ENCODE data around the gene MX2. TPM values are rescaled to one million over a fixed set of nuclear protein-coding genes. Genes with fewer than 3 reads are reported as not detected.
A peak's percentile ranks its signal among the peaks of the same experiment; 100 is the strongest.

Gene MX2
- total and polyA plus RNA-seq, 7 experiments from 2014 or later, result 46.7 to 116 (median 99.8) TPM

GRCh38 chr21:41317458-41317857 is 44.4 kb upstream of the MX2 start:
- ChIA-PET CTCF (interaction anchor here (1.1 kb wide), 1 partner anchor 9 kb away, joined by 4 read pairs; no protein-coding TSS in a partner anchor), POLR2A (no interaction called here)
- Mint-ChIP-seq H3K27me3 (peaks cover 29 to 63% (median 46%) of the 10 kb centered on the region in 5 donors), H3K4me3 (peak overlapping the region in 9 of 10 donors; percentile 21 to 79 (median 62)), H3K4me1 (peaks cover 0 to 36% (median 13%) of the 10 kb centered on the region in 7 donors), H3K36me3 (no peaks in the 10 kb centered on the region), H3K27ac (no peak overlapping the region), H3K9me3 (no peaks in the 10 kb centered on the region)
- Histone ChIP-seq H3K9me3 (ENCODE audit: control insufficient read depth in 2 of 3, low read length in 3 of 3) (no peaks in the 10 kb centered on the region), H3K4me1 (ENCODE audit: control insufficient read depth in 2 of 2, insufficient read depth in 2 of 2, low read length in 2 of 2) (peaks cover 0 to 8% of the 10 kb centered on the region in 2 donors), H3K36me3 (ENCODE audit: control insufficient read depth in 2 of 3, insufficient read depth in 3 of 3, low read length in 3 of 3) (no peaks in the 10 kb centered on the region), H3K27me3 (ENCODE audit: control insufficient read depth in 2 of 2, insufficient read depth in 2 of 2, low read length in 2 of 2) (no peaks in the 10 kb centered on the region), H3K4me3 (ENCODE audit: low read length) (no peak overlapping the region), H3K27ac (ENCODE audit: low read depth, low read length) (no peak overlapping the region)
- no peak for ATAC-seq
- no peak for DNase-seq
- intact Hi-C loops (cut with micrococcal nuclease), result no loop called here

GRCh38 chr21:41318218-41318617 is 43.6 kb upstream of the MX2 start:
- no peak overlapping the region for H3K4me3 ChIP-seq (ENCODE audit: low read length)
- intact Hi-C loops (cut with micrococcal nuclease), result no loop called here
- peaks cover 0 to 36% (median 13%) of the 10 kb centered on the region in 7 donors for H3K4me1 Mint-ChIP-seq
- POLR2A ChIA-PET, result interaction anchor here (0.5 kb wide), 1 partner anchor 104 kb away, joined by 4 read pairs; no protein-coding TSS in a partner anchor
- no peaks in the 10 kb centered on the region for H3K9me3 ChIP-seq (ENCODE audit: control insufficient read depth in 2 of 3, low read length in 3 of 3)
- no peaks in the 10 kb centered on the region for H3K36me3 Mint-ChIP-seq
- peaks cover 29 to 59% (median 43%) of the 10 kb centered on the region in 5 donors for H3K27me3 Mint-ChIP-seq
- CTCF ChIA-PET, result interaction anchor here (1.0 to 1.1 kb wide), 2 partner anchors 8 to 35 kb away, joined by 3 to 4 read pairs; no protein-coding TSS in a partner anchor
- DNase-seq (no peak), ATAC-seq (no peak)
- peaks cover 0 to 8% of the 10 kb centered on the region in 2 donors for H3K4me1 ChIP-seq (ENCODE audit: control insufficient read depth in 2 of 2, insufficient read depth in 2 of 2, low read length in 2 of 2)
- no peak overlapping the region for H3K27ac ChIP-seq (ENCODE audit: low read depth, low read length)
- no peak overlapping the region for H3K27ac Mint-ChIP-seq
- no peaks in the 10 kb centered on the region for H3K27me3 ChIP-seq (ENCODE audit: control insufficient read depth in 2 of 2, insufficient read depth in 2 of 2, low read length in 2 of 2)
- no peaks in the 10 kb centered on the region for H3K9me3 Mint-ChIP-seq
- H3K4me3 Mint-ChIP-seq, result no peak overlapping the region
- H3K36me3 ChIP-seq (ENCODE audit: control insufficient read depth in 2 of 3, insufficient read depth in 3 of 3, low read length in 3 of 3), result no peaks in the 10 kb centered on the region

GRCh38 chr21:41319273-41319672 is 42.6 kb upstream of the MX2 start:
- peaks cover 29 to 54% (median 41%) of the 10 kb centered on the region in 5 donors for H3K27me3 Mint-ChIP-seq

GRCh38 chr21:41321211-41321907 is 40.5 kb upstream of the MX2 start:
- ATAC-seq (peak; percentile 73), DNase-seq (peak in 6 of 9 donors; percentile 10 to 37 (median 26))
- H3K27ac ChIP-seq (ENCODE audit: low read depth, low read length), result no peak overlapping the region
- H3K4me3 Mint-ChIP-seq, result peak overlapping the region in 2 of 10 donors; percentile 12 to 35
- no peak overlapping the region for H3K4me3 ChIP-seq (ENCODE audit: low read length)
- POLR2A ChIA-PET, result no interaction called here
- no peaks in the 10 kb centered on the region for H3K27me3 ChIP-seq (ENCODE audit: control insufficient read depth in 2 of 2, insufficient read depth in 2 of 2, low read length in 2 of 2)
- H3K4me1 Mint-ChIP-seq, result peaks cover 0 to 18% (median 10%) of the 10 kb centered on the region in 7 donors
- peaks cover 8 to 34% (median 20%) of the 10 kb centered on the region in 5 donors for H3K27me3 Mint-ChIP-seq
- H3K9me3 ChIP-seq (ENCODE audit: control insufficient read depth in 2 of 3, low read length in 3 of 3), result no peaks in the 10 kb centered on the region
- H3K36me3 ChIP-seq (ENCODE audit: control insufficient read depth in 2 of 3, insufficient read depth in 3 of 3, low read length in 3 of 3), result no peaks in the 10 kb centered on the region
- no peaks in the 10 kb centered on the region for H3K9me3 Mint-ChIP-seq
- H3K36me3 Mint-ChIP-seq, result no peaks in the 10 kb centered on the region
- CTCF ChIA-PET, result interaction anchor here (1.5 kb wide), 1 partner anchor 48 kb away, joined by 3 read pairs; no protein-coding TSS in a partner anchor
- H3K4me1 ChIP-seq (ENCODE audit: control insufficient read depth in 2 of 2, insufficient read depth in 2 of 2, low read length in 2 of 2), result peaks cover 0 to 8% of the 10 kb centered on the region in 2 donors
- intact Hi-C loops (cut with micrococcal nuclease), result loop anchor here in 1 of 2 donors (1.0 kb wide), 1 partner anchor 41 kb away; the partner anchor contains the start of gene MX2
- peak overlapping the region in 5 of 9 donors; percentile 5 to 60 (median 38) for H3K27ac Mint-ChIP-seq

More at GRCh38 chr21:41319273-41319672, 42.6 kb upstream of the MX2 start:
- Histone ChIP-seq H3K27me3 (ENCODE audit: control insufficient read depth in 2 of 2, insufficient read depth in 2 of 2, low read length in 2 of 2) (no peaks in the 10 kb centered on the region), H3K9me3 (ENCODE audit: control insufficient read depth in 2 of 3, low read length in 3 of 3) (no peaks in the 10 kb centered on the region), H3K36me3 (ENCODE audit: control insufficient read depth in 2 of 3, insufficient read depth in 3 of 3, low read length in 3 of 3) (no peaks in the 10 kb centered on the region), H3K27ac (ENCODE audit: low read depth, low read length) (no peak overlapping the region), H3K4me3 (ENCODE audit: low read length) (no peak overlapping the region), H3K4me1 (ENCODE audit: control insufficient read depth in 2 of 2, insufficient read depth in 2 of 2, low read length in 2 of 2) (peaks cover 0 to 8% of the 10 kb centered on the region in 2 donors)
- intact Hi-C loops (cut with micrococcal nuclease), result no loop called here
- Mint-ChIP-seq H3K9me3 (no peaks in the 10 kb centered on the region), H3K4me3 (no peak overlapping the region), H3K36me3 (no peaks in the 10 kb centered on the region), H3K27ac (no peak overlapping the region), H3K4me1 (peaks cover 0 to 36% (median 13%) of the 10 kb centered on the region in 7 donors)
- CTCF ChIA-PET, result interaction anchor here (0.6 kb wide), 1 partner anchor 627 kb away, joined by 3 read pairs; no protein-coding TSS in a partner anchor
- ATAC-seq (no peak), DNase-seq (no peak)
- POLR2A ChIA-PET, result no interaction called here

GRCh38 chr21:41321908-41322495 is 39.8 kb upstream of the MX2 start:
- ChIA-PET CTCF (interaction anchor here (1.5 kb wide), 1 partner anchor 47 kb away, joined by 3 read pairs; no protein-coding TSS in a partner anchor), POLR2A (no interaction called here)
- Histone ChIP-seq H3K4me1 (ENCODE audit: control insufficient read depth in 2 of 2, insufficient read depth in 2 of 2, low read length in 2 of 2) (peaks cover 0 to 8% of the 10 kb centered on the region in 2 donors), H3K27me3 (ENCODE audit: control insufficient read depth in 2 of 2, insufficient read depth in 2 of 2, low read length in 2 of 2) (no peaks in the 10 kb centered on the region), H3K9me3 (ENCODE audit: control insufficient read depth in 2 of 3, low read length in 3 of 3) (no peaks in the 10 kb centered on the region), H3K27ac (ENCODE audit: low read depth, low read length) (no peak overlapping the region), H3K4me3 (ENCODE audit: low read length) (no peak overlapping the region), H3K36me3 (ENCODE audit: control insufficient read depth in 2 of 3, insufficient read depth in 3 of 3, low read length in 3 of 3) (no peaks in the 10 kb centered on the region)
- intact Hi-C loops (cut with micrococcal nuclease), result loop anchor here in 1 of 2 donors (1.0 kb wide), 1 partner anchor 40 kb away; the partner anchor contains the start of gene MX2
- no peak for DNase-seq
- H3K27ac Mint-ChIP-seq, result peak overlapping the region in 3 of 9 donors; percentile 5 to 60 (median 21)
- peaks cover 8 to 34% (median 20%) of the 10 kb centered on the region in 5 donors for H3K27me3 Mint-ChIP-seq
- peak overlapping the region in 3 of 10 donors; percentile 9 to 20 (median 12) for H3K4me3 Mint-ChIP-seq
- H3K4me1 Mint-ChIP-seq, result peaks cover 0 to 18% (median 10%) of the 10 kb centered on the region in 7 donors
- no peaks in the 10 kb centered on the region for H3K36me3 Mint-ChIP-seq
- no peak for ATAC-seq
- H3K9me3 Mint-ChIP-seq, result no peaks in the 10 kb centered on the region

- ATAC-seq (no peak), DNase-seq (no peak)
- no peak overlapping the region for H3K4me3 Mint-ChIP-seq
- ChIA-PET CTCF (no interaction called here), POLR2A (no interaction called here)
- Histone ChIP-seq H3K4me3 (ENCODE audit: low read length) (no peak overlapping the region), H3K27ac (ENCODE audit: low read depth, low read length) (no peak overlapping the region), H3K36me3 (ENCODE audit: control insufficient read depth in 2 of 3, insufficient read depth in 3 of 3, low read length in 3 of 3) (no peaks in the 10 kb centered on the region), H3K4me1 (ENCODE audit: control insufficient read depth in 2 of 2, insufficient read depth in 2 of 2, low read length in 2 of 2) (peaks cover 0 to 8% of the 10 kb centered on the region in 2 donors), H3K27me3 (ENCODE audit: control insufficient read depth in 2 of 2, insufficient read depth in 2 of 2, low read length in 2 of 2) (no peaks in the 10 kb centered on the region), H3K9me3 (ENCODE audit: control insufficient read depth in 2 of 3, low read length in 3 of 3) (no peaks in the 10 kb centered on the region)
- peaks cover 0 to 16% (median 5%) of the 10 kb centered on the region in 7 donors for H3K4me1 Mint-ChIP-seq
- no peak overlapping the region for H3K27ac Mint-ChIP-seq
- no peaks in the 10 kb centered on the region for H3K9me3 Mint-ChIP-seq
- intact Hi-C loops (cut with micrococcal nuclease), result no loop called here
- H3K27me3 Mint-ChIP-seq, result peaks cover 2 to 27% (median 14%) of the 10 kb centered on the region in 5 donors
- H3K36me3 Mint-ChIP-seq, result no peaks in the 10 kb centered on the region
Measured at GRCh38 chr21:41322496-41323382, 39.1 kb upstream of the MX2 start.

Data from naive thymus-derived CD4-positive, alpha-beta T cell (primary cell).